ENCODE measurements around the gene TOGARAM2. TPM values are rescaled to one million over a fixed set of nuclear protein-coding genes. Genes with fewer than 3 reads are reported as not detected.

TOGARAM2 gene
- total and polyA plus RNA-seq, 4 donors = 1.3 to 10.6 (median 8.4) TPM

- H3K27ac ChIP-seq (ENCODE audit: low read depth, low read length) = no peak overlapping the region
- no peak for DNase-seq (ENCODE audit: low read depth in 4 of 6, low spot score in 6 of 6)
- no peaks in the 10 kb centered on the region for H3K27me3 ChIP-seq (ENCODE audit: control insufficient read depth, insufficient read depth, low read length)
- no peaks in the 10 kb centered on the region for H3K4me1 ChIP-seq (ENCODE audit: control insufficient read depth, insufficient read depth, low read length)
- no peak overlapping the region for H3K4me3 ChIP-seq (ENCODE audit: low read depth, low read length)
- H3K9me3 ChIP-seq (ENCODE audit: control insufficient read depth, insufficient read depth, low read length) = no peaks in the 10 kb centered on the region
- peaks cover 7% of the 10 kb centered on the region for H3K36me3 ChIP-seq (ENCODE audit: control insufficient read depth, insufficient read depth, low read length)
These were observed 49.9 kb downstream of the TOGARAM2 start for GRCh38 chr2:29031046-29031445.

GRCh38 chr2:29032189-29032588 is 51.1 kb downstream of the TOGARAM2 start:
- Histone ChIP-seq H3K27ac (ENCODE audit: low read depth, low read length) (no peak overlapping the region), H3K27me3 (ENCODE audit: control insufficient read depth, insufficient read depth, low read length) (no peaks in the 10 kb centered on the region), H3K4me3 (ENCODE audit: low read depth, low read length) (no peak overlapping the region), H3K9me3 (ENCODE audit: control insufficient read depth, insufficient read depth, low read length) (no peaks in the 10 kb centered on the region), H3K4me1 (ENCODE audit: control insufficient read depth, insufficient read depth, low read length) (no peaks in the 10 kb centered on the region), H3K36me3 (ENCODE audit: control insufficient read depth, insufficient read depth, low read length) (peaks cover 7% of the 10 kb centered on the region)
- DNase-seq (ENCODE audit: low read depth in 4 of 6, low spot score in 6 of 6) = no peak
- WGBS (ENCODE audit: insufficient coverage) = 94% methylated on average over 3 of the region's 5 CpGs

DNA sequence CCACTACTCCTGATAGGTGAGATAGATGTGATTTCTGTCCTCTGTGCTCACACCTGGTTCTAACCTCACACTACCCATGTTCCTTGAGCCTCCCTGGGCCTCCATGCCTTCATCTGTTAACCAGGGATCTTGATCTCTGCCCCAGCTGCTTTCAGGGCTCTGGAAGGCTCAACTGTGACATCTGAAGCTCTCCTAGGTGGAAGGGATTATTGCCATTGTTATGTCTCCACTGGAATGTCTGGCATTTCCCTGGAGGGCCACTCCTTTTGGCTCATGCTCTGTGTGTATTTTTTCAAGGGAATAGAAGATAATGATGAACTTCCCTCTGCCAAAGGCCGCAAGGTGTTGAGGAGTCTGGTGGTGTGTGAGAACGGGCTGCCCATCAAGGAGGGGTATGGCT is 52.1 kb downstream of the TOGARAM2 start:
- no peaks in the 10 kb centered on the region for H3K27me3 ChIP-seq (ENCODE audit: control insufficient read depth, insufficient read depth, low read length)
- DNase-seq (ENCODE audit: low read depth in 4 of 6, low spot score in 6 of 6) = no peak
- no peaks in the 10 kb centered on the region for H3K9me3 ChIP-seq (ENCODE audit: control insufficient read depth, insufficient read depth, low read length)
- no peak overlapping the region for H3K27ac ChIP-seq (ENCODE audit: low read depth, low read length)
- no peak overlapping the region for H3K4me3 ChIP-seq (ENCODE audit: low read depth, low read length)
- peaks cover 6% of the 10 kb centered on the region for H3K36me3 ChIP-seq (ENCODE audit: control insufficient read depth, insufficient read depth, low read length)
- no peaks in the 10 kb centered on the region for H3K4me1 ChIP-seq (ENCODE audit: control insufficient read depth, insufficient read depth, low read length)
- WGBS (ENCODE audit: insufficient coverage) = 89% methylated on average over 2 of the region's 2 CpGs

GRCh38 chr2:29033656-29034055 is 52.6 kb downstream of the TOGARAM2 start:
- Histone ChIP-seq H3K4me1 (ENCODE audit: control insufficient read depth, insufficient read depth, low read length) (no peaks in the 10 kb centered on the region), H3K4me3 (ENCODE audit: low read depth, low read length) (no peak overlapping the region), H3K9me3 (ENCODE audit: control insufficient read depth, insufficient read depth, low read length) (no peaks in the 10 kb centered on the region), H3K36me3 (ENCODE audit: control insufficient read depth, insufficient read depth, low read length) (peaks cover 5% of the 10 kb centered on the region), H3K27ac (ENCODE audit: low read depth, low read length) (no peak overlapping the region), H3K27me3 (ENCODE audit: control insufficient read depth, insufficient read depth, low read length) (no peaks in the 10 kb centered on the region)
- WGBS (ENCODE audit: insufficient coverage) = 93% methylated on average over 5 of the region's 6 CpGs
- no peak for DNase-seq (ENCODE audit: low read depth in 4 of 6, low spot score in 6 of 6)

DNA sequence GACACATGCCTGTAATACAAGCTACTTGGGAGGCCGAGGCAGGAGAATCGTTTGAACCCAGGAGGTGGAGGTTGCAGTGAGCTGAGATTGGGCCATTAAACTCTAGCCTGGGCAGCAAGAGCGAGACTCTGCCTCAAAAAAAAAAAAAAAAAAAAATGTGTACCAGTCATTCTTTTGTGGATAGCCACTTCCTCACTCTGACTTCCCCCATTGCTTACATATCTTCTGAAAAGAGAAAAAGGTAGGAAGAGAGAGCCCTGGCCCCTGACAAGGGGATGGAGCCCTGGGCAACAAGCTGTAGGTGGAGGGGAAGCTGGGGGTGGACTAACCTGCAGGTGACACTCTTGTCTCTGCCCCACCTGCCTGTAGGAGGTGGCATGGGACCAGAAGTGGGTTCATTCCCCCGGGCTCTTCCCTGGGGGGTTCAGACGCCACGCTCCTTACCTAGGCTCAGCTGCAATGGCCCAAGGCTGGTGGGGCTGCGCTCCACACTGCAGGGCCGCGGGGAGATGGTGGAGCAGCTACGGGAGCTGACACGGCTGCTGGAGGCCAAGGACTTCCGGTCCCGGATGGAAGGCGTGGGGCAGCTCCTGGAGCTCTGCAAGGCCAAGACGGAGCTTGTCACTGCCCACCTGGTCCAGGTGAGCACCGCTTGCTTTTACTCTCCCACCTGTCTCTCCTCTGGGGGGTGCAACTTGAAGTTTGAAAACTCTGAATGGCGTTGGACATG is 54.1 kb downstream of the TOGARAM2 start:
- Histone ChIP-seq H3K27ac (ENCODE audit: low read depth, low read length) (no peak overlapping the region), H3K27me3 (ENCODE audit: control insufficient read depth, insufficient read depth, low read length) (no peaks in the 10 kb centered on the region), H3K4me3 (ENCODE audit: low read depth, low read length) (no peak overlapping the region), H3K9me3 (ENCODE audit: control insufficient read depth, insufficient read depth, low read length) (no peaks in the 10 kb centered on the region), H3K36me3 (ENCODE audit: control insufficient read depth, insufficient read depth, low read length) (peaks cover 5% of the 10 kb centered on the region), H3K4me1 (ENCODE audit: control insufficient read depth, insufficient read depth, low read length) (no peaks in the 10 kb centered on the region)
- WGBS (ENCODE audit: insufficient coverage) = 96% methylated on average over 13 of the region's 17 CpGs
- no peak for DNase-seq (ENCODE audit: low read depth in 4 of 6, low spot score in 6 of 6)

DNA sequence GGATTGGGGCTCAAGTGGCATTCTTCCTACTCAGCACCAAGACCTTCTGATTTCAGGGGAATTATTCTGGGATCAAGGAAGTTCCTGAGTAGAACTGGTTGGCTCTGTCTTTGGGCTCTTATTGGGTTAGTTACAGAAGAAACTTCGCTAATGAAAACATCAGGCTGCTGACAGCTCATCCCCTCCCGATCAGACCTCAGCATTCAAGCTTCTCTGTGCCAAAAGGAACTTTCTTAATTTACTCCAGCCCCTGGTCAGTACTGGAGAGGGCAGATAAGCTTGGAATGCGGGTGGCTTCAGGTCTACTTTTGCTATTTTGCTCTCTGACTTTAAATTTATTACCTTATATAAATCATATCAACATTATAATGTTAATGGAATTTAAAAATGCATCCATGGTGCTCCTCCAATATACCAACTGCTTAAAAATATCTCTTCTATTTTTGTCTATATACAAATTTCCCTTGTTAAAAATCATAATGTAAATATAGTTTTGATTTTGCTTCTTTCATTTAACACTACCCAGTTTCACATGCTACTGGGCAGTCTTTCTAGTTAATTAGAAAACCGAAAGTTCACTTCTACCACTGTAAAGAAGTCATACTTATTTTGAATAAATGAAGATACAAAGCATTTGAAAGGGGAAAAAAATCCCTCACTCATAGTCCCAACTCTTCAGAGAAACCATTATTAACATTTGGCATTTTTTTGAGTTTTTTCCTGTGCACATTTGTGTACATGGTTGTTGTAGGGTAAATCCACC is 58.8 kb downstream of the TOGARAM2 start:
- no peak overlapping the region for H3K4me3 ChIP-seq (ENCODE audit: low read depth, low read length)
- no peaks in the 10 kb centered on the region for H3K9me3 ChIP-seq (ENCODE audit: control insufficient read depth, insufficient read depth, low read length)
- H3K27me3 ChIP-seq (ENCODE audit: control insufficient read depth, insufficient read depth, low read length) = no peaks in the 10 kb centered on the region
- no peak for DNase-seq (ENCODE audit: low read depth in 4 of 6, low spot score in 6 of 6)
- H3K4me1 ChIP-seq (ENCODE audit: control insufficient read depth, insufficient read depth, low read length) = peaks cover 8% of the 10 kb centered on the region
- WGBS (ENCODE audit: insufficient coverage) = no CpG with 5 or more reads among the region's 4 CpGs
- peaks cover 5% of the 10 kb centered on the region for H3K36me3 ChIP-seq (ENCODE audit: control insufficient read depth, insufficient read depth, low read length)
- H3K27ac ChIP-seq (ENCODE audit: low read depth, low read length) = no peak overlapping the region

DNA sequence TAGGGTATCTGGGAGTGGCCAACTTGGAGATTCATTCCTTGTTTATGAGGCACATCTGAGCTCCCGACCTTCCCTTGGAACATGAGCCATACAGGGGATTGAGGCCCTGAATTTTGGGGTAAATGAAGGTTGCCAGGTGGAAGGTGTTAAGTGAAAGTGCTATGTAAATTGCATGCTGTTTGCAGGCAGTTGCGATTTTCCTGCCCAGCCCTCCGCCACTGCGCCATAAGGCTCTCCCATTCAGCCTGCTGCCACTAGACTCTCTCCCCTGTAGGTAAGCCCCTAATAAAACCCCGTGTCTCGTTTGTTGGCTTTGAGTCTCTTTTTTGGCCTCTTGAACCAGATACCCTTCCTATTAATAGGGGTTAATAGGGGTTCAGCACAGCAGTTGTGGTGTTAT is 59.5 kb downstream of the TOGARAM2 start:
- 0% methylated on average over 1 of the region's 6 CpGs for WGBS (ENCODE audit: insufficient coverage)
- H3K4me1 ChIP-seq (ENCODE audit: control insufficient read depth, insufficient read depth, low read length) = peaks cover 8% of the 10 kb centered on the region
- no peak overlapping the region for H3K27ac ChIP-seq (ENCODE audit: low read depth, low read length)
- H3K4me3 ChIP-seq (ENCODE audit: low read depth, low read length) = no peak overlapping the region
- H3K36me3 ChIP-seq (ENCODE audit: control insufficient read depth, insufficient read depth, low read length) = peaks cover 1% of the 10 kb centered on the region
- no peaks in the 10 kb centered on the region for H3K9me3 ChIP-seq (ENCODE audit: control insufficient read depth, insufficient read depth, low read length)
- H3K27me3 ChIP-seq (ENCODE audit: control insufficient read depth, insufficient read depth, low read length) = no peaks in the 10 kb centered on the region
- DNase-seq (ENCODE audit: low read depth in 4 of 6, low spot score in 6 of 6) = no peak

- H3K27ac ChIP-seq (ENCODE audit: low read depth, low read length) = no peak overlapping the region
These were observed 60.1 kb downstream of the TOGARAM2 start for GRCh38 chr2:29041161-29041660.

DNA sequence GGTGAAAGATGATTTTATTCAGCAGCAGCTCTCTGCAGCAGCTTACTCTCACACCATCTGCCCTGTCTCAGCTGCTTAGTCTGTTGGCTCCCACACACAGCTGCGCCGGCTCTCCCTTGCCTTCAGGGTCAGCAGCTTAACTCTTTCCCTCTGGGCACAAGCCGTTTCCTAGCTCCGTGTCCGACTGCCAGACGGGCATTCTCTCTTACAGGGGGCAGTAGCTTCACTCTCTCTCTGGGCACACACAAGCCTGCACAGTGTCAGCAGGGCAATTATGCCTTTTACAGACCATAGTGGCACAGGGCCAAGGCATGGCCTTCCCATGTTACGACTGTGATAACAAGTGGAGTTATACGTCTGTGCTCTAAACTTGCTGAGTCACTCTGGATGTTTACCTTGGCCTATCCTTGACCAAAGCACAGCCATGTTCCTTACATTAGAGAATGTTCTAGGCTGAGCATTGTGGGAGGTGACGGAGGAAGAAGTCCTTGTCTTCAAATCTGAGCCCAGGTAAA is 61.5 kb downstream of the TOGARAM2 start:
- H3K4me1 ChIP-seq (ENCODE audit: control insufficient read depth, insufficient read depth, low read length) = peaks cover 8% of the 10 kb centered on the region
- no peaks in the 10 kb centered on the region for H3K27me3 ChIP-seq (ENCODE audit: control insufficient read depth, insufficient read depth, low read length)
- H3K27ac ChIP-seq (ENCODE audit: low read depth, low read length) = no peak overlapping the region
- peak in 2 of 6 donors; percentile 57 to 77 for DNase-seq (ENCODE audit: low read depth in 4 of 6, low spot score in 6 of 6)
- H3K4me3 ChIP-seq (ENCODE audit: low read depth, low read length) = no peak overlapping the region
- H3K9me3 ChIP-seq (ENCODE audit: control insufficient read depth, insufficient read depth, low read length) = no peaks in the 10 kb centered on the region
- 17% methylated on average over 8 of the region's 9 CpGs for WGBS (ENCODE audit: insufficient coverage)
- H3K36me3 ChIP-seq (ENCODE audit: control insufficient read depth, insufficient read depth, low read length) = no peaks in the 10 kb centered on the region

More at GRCh38 chr2:29041161-29041660, 60.1 kb downstream of the TOGARAM2 start:
- DNase-seq (ENCODE audit: low read depth in 4 of 6, low spot score in 6 of 6) = no peak
- H3K9me3 ChIP-seq (ENCODE audit: control insufficient read depth, insufficient read depth, low read length) = no peaks in the 10 kb centered on the region
- 96% methylated on average over 8 of the region's 9 CpGs for WGBS (ENCODE audit: insufficient coverage)
- peaks cover 8% of the 10 kb centered on the region for H3K4me1 ChIP-seq (ENCODE audit: control insufficient read depth, insufficient read depth, low read length)
- no peak overlapping the region for H3K4me3 ChIP-seq (ENCODE audit: low read depth, low read length)
- H3K27me3 ChIP-seq (ENCODE audit: control insufficient read depth, insufficient read depth, low read length) = no peaks in the 10 kb centered on the region
- H3K36me3 ChIP-seq (ENCODE audit: control insufficient read depth, insufficient read depth, low read length) = no peaks in the 10 kb centered on the region

All from spinal cord (tissue), 10 donors.